Measurements from ENCODE around the gene HDAC11.
"Not testable (repeated sequence)": the region's sequence is repeated elsewhere in the genome, so short reads cannot be mapped to it uniquely, and the experiment has no call there.

HDAC11 gene

GRCh38 chr3:13470894-13471574 is 9.1 kb upstream of the HDAC11 start:
- DNase-seq (ENCODE audit: low spot score), result no peak

- DNase-seq (ENCODE audit: low spot score), result no peak
These were observed 7.8 kb upstream of the HDAC11 start for GRCh38 chr3:13472286-13472685.

GRCh38 chr3:13473020-13473419 is 7.1 kb upstream of the HDAC11 start:
- no peak for DNase-seq (ENCODE audit: low spot score)

GRCh38 chr3:13474021-13474420 is 6.1 kb upstream of the HDAC11 start:
- no peak for DNase-seq (ENCODE audit: low spot score)

GRCh38 chr3:13474776-13475303 is 5.3 kb upstream of the HDAC11 start:
- no peak for DNase-seq (ENCODE audit: low spot score)

GRCh38 chr3:13475871-13476590 is 4.1 kb upstream of the HDAC11 start:
- DNase-seq (ENCODE audit: low spot score), result no peak

- DNase-seq (ENCODE audit: low spot score), result peak; percentile 69
These were observed 2.2 kb upstream of the HDAC11 start for GRCh38 chr3:13477943-13478342.

- DNase-seq (ENCODE audit: low spot score), result peak; percentile 97
These were observed 849 bp upstream of the HDAC11 start for GRCh38 chr3:13479332-13479581.

GRCh38 chr3:13480340-13481318 is 523 bp downstream of the HDAC11 start:
- DNase-seq (ENCODE audit: low spot score), result peak; percentile 69

- DNase-seq (ENCODE audit: low spot score), result no peak
These were observed 2.1 kb downstream of the HDAC11 start for GRCh38 chr3:13482106-13482690.

GRCh38 chr3:13483286-13483685 is 3.2 kb downstream of the HDAC11 start:
- no peak for DNase-seq (ENCODE audit: low spot score)

- no peak for DNase-seq (ENCODE audit: low spot score)
These were observed 4.0 kb downstream of the HDAC11 start for GRCh38 chr3:13483988-13484695.

GRCh38 chr3:13484851-13485590 is 4.9 kb downstream of the HDAC11 start:
- peak; percentile 47 for DNase-seq (ENCODE audit: low spot score)

- not testable (repeated sequence) for DNase-seq (ENCODE audit: low spot score)
These were observed 5.8 kb downstream of the HDAC11 start for GRCh38 chr3:13485630-13486562.

- no peak for DNase-seq (ENCODE audit: low spot score)
These were observed 7.3 kb downstream of the HDAC11 start for GRCh38 chr3:13487403-13487802.

- DNase-seq (ENCODE audit: low spot score), result peak; percentile 50
These were observed 11.3 kb downstream of the HDAC11 start for GRCh38 chr3:13491206-13491974.

GRCh38 chr3:13492048-13492447 is 11.9 kb downstream of the HDAC11 start:
- no peak for DNase-seq (ENCODE audit: low spot score)

GRCh38 chr3:13492976-13493866 is 13.1 kb downstream of the HDAC11 start:
- no peak for DNase-seq (ENCODE audit: low spot score)

All from putamen (tissue), 1 donor.